GM12892 (cell line): Measurements from ENCODE around the gene OTUB2.

Experiments
- POLR2A ChIP-seq: IDR thresholded peaks from 2 replicates; pipeline ENCODE4 v1.6.1; 2011; ENCODE audit warnings: low read depth, low read length, control low read depth
- TAF1 ChIP-seq: IDR thresholded peaks from 2 replicates; pipeline ENCODE4 v1.6.1; 2011; ENCODE audit warnings: low read depth, mild to moderate bottlenecking, control low read depth, low read length, borderline replicate concordance

DNA sequence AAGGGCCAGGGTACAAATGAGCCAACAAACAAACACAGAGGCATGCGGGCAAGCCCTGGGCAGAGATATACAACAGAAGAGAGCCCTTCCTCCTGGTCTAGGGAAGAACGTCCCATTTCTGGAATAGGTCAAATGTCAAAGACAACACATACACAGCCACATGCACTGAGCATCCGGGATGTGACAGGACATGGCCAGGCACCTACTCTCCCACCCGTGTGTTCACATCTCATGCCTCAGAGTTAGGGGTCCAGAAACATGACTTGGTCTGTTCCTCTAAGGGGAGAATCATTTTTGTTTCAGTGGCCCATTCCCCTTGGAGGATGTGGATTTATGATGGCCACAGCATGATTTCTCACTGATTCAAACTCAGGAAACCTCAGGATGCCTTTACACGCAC, 49.0 kb upstream of the OTUB2 start:
- TF ChIP-seq POLR2A (no peak), TAF1 (no peak)
